Nucleus accumbens (tissue), 56 donors: ENCODE data around the gene SLC24A4.
A peak's percentile ranks its signal among the peaks of the same experiment; 100 is the strongest.
"Not testable (repeated sequence)": the region's sequence is repeated elsewhere in the genome, so short reads cannot be mapped to it uniquely, and the experiment has no call there.

ENCODE experiments used
- DNase-seq, 56 donors: peaks; one replicate each; lab custom pipeline; 2025; lab: John Stamatoyannopoulos, UW

Gene SLC24A4

GRCh38 chr14:92398888-92399636 lies 76.1 kb downstream of the SLC24A4 start:
- DNase-seq = no peak

- DNase-seq = no peak
Observed at GRCh38 chr14:92400579-92401444, 77.8 kb downstream of the SLC24A4 start.

GRCh38 chr14:92401561-92401960 lies 78.6 kb downstream of the SLC24A4 start:
- no peak for DNase-seq

- not testable (repeated sequence) for DNase-seq
Observed at GRCh38 chr14:92402500-92402899, 79.5 kb downstream of the SLC24A4 start.

DNA sequence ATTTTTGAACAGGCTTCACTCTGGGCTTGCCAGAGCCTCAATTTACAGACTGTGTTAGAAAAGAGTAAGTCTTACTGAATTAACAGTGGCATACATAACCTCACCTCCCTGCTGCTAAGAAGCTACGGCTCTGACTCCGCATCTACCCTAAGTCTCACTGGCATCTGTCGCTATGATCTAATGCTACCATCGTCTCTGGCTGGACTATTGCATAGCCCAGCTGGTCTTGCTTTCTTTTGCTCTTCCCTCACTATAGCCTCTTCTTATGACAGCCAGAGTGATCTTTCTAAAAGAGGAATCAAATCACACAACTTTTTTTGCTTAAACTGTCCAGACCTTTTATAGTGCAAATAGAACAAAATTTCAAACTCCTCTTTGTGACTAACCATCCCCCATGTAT lies 81.1 kb downstream of the SLC24A4 start:
- DNase-seq = no peak

DNA sequence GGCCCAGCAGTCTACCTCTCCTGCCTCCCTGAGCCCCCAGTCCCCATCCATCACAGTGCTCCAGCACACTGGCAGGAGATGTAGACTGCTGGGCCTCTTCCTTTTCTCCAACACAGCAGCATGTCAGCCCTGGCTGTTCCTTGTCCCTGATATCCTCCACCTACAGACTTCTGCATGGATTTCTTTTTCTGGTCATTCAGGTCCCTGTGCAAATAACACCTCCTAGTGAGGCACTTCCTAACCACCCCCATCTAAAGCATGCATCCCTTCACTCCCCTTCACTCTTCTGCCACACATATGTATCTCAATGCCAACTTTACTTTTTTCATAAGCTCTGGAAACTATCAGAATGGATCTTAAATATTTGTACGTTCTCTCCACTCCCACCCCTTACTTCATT lies 81.5 kb downstream of the SLC24A4 start:
- no peak for DNase-seq

DNA sequence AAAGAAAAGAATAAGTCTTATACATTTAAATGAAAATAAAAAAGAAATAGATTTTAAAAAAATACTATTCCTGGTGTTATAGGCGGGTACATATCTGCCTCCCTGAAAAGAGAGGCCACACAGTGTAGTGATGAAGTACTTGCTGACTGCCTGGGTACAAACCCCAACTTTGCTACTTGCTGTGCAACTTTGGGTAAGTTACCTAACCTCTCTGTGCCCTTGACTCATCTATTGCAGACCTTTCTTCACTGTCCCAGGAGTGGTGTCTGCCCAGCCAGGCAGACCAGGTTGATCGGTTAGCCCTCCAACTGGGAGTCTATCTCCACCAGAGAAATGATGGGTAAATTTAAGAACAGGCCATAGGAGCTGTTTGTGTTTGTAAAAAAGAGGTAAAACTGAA lies 82.0 kb downstream of the SLC24A4 start:
- DNase-seq = no peak

- no peak for DNase-seq
Observed at GRCh38 chr14:92407410-92407809, 84.4 kb downstream of the SLC24A4 start.

GRCh38 chr14:92409043-92409442 lies 86.1 kb downstream of the SLC24A4 start:
- no peak for DNase-seq

GRCh38 chr14:92411135-92411534 lies 88.2 kb downstream of the SLC24A4 start:
- DNase-seq = no peak

DNA sequence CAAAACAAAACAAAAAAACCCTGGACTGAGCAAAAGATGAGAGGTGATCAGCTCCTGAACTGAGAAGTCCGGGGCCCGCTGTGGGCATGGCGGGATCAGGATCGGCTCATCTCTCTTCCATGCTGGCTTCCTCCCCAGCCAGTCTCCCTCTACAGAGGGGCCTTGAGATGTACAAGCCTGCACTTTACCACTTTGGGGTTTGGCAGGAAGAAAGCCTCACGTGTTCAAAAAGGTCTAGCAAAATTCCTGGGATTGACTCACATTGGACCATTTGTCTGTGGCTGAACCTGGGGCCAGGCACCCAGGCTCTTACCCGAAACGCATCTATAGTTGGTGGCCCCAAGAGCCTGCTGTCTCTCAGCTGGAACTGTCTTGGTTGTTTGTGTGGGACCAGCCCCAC lies 89.0 kb downstream of the SLC24A4 start:
- DNase-seq = no peak

DNA sequence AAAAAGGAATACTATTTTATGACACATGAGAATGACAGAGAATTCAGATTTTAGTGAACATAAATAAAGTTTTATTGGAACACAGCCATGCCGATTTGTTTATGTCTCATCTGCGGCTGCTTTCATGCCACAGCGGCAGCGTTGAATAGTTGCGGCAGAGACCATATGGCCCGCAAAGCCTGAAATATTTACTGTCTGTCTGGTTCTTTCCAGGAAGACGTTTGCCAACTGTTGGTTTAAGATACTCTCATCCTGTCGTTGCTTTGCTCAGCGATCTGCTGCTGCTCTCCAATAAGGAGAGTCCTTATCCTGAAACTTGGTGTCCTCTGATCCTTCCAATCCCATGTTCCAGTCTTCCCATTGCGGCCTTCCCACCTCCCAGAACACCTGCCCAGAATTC lies 89.9 kb downstream of the SLC24A4 start:
- no peak for DNase-seq

DNA sequence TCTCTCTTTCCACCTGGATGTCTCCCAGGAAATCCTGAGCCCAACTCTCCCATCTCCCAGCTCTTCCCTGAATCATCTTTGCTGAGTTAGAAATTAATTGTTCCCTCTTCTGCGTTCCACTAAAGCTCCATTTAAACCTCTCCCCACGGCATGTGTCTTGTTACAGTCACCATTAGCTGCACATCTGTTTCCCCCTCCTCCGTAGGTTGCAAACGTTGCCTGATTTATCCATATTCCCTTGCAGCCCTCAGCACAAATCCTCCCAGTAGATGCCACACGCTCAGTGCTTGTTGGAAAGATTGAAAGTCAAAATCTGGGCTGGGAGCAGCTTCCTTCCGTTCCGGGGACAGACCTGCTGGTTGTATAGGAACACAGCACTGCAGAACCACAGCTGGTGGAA lies 90.4 kb downstream of the SLC24A4 start:
- no peak for DNase-seq

- DNase-seq = no peak
Observed at GRCh38 chr14:92414690-92415445, 91.9 kb downstream of the SLC24A4 start.

- no peak for DNase-seq
Observed at GRCh38 chr14:92415969-92416368, 93.0 kb downstream of the SLC24A4 start.

DNA sequence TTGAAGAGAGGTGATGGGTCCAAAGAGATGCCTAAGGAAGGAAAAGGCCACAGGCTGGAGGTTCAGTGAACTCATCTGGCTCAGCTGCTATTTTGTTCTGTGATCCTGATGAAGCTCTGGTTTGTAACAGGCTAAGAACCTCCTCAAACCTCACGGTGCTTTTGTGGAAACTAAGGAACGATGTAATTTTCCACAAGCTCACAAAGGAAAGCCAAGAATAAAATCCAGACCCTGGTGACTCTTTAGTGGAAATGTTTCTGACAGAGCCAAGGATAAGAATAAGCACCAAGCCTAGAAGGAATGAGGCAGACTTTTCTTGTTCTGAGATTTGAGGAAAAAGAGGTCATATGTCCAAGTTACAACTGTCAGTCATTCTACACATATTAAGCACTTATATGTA lies 93.6 kb downstream of the SLC24A4 start:
- no peak for DNase-seq

DNA sequence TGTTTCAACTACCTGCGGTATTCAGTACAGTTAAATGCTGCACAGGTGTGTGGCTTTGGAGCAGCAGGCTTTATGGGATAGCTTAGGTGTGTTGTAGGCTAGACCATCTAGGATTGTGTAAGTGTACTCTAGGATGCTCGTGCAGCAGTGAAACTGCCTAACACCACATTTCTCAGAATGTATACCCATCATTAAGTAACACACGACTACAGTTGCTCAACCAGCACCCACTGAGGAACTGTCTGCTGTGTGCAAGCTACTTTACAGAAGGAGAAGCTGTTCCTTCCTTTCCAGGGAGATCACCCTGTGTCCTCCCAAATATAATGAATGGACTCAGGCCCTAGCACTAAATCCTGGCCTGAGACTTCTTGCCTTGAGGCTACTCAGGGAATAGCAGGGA lies 94.8 kb downstream of the SLC24A4 start:
- no peak for DNase-seq

DNA sequence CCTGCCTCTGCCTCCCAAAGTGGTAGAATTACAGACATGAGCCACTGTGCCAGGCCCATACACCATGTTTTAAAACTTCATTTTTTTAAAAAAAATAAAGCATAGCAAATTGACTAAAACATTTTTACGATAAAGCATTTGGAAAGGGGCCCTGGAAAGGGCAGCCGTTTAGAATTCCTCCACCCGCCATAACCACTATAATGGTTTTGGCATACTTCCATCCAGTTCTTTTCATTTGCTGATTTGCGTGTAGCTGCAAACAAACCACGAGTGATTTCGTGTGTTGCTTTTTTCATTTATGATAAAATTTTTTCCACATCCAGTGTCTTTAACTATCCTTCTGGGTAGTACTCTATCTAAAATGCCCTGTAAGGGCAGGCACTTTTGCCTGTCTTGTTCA lies 98.8 kb downstream of the SLC24A4 start:
- DNase-seq = no peak

- no peak for DNase-seq
Observed at GRCh38 chr14:92425101-92425500, 102.1 kb downstream of the SLC24A4 start.

- no peak for DNase-seq
Observed at GRCh38 chr14:92426237-92426636, 103.3 kb downstream of the SLC24A4 start.

- DNase-seq = peak in 1 of 56 donors; percentile 25
Observed at GRCh38 chr14:92427096-92427495, 104.1 kb downstream of the SLC24A4 start.
